ENCODE measurements around the gene PDC. TPM values are rescaled to one million over a fixed set of nuclear protein-coding genes. Genes with fewer than 3 reads are reported as not detected.

Gene PDC
- total RNA-seq, 1 donor from 2014 or later = not detected

DNA sequence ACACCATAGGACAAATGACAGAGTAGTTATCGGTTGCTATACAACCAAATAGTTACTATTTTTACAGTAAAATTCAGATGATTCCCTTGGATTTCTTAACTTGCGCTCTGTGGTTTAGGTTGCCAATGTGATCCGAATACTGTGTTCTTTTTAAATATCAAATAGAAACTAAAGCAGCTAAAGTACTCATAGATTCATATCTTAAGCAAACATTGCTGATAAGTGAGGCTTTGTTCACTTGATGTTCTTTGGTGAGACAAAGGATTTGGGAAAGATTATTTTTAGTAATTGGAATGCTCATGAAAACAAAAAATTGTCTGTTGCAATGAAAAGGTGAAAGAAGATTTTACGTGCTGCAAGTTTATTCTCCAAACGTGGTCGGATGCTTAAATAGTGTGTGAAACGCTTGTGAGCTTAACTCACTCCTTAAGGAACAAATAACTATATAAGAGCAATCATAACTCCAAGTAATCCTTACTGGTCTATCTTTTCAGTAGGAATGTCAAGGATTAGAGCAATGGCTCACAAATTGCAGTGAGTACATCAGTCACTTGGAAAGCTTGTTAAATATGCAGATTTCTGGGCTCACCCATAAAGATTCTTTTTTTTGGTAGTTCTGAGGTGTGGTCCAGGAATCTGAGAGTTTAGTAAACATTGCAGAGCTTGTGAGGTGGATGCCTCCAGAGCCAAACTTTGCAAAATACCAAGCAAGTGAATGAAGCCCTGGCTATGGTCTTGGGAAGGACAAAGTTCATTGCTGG is 31.8 kb upstream of the PDC start:
- DNase-seq (ENCODE audit: low spot score in 2 of 2) = no peak
- H3K4me3 ChIP-seq = no peak overlapping the region
- H3K36me3 ChIP-seq = no peaks in the 10 kb centered on the region
- intact Hi-C loops (cut with DNase I) = no loop called here
- no peaks in the 10 kb centered on the region for H3K9me3 ChIP-seq
- no peak overlapping the region for H3K27ac ChIP-seq
- H3K27me3 ChIP-seq = no peaks in the 10 kb centered on the region
- TF ChIP-seq, protein P1, sequence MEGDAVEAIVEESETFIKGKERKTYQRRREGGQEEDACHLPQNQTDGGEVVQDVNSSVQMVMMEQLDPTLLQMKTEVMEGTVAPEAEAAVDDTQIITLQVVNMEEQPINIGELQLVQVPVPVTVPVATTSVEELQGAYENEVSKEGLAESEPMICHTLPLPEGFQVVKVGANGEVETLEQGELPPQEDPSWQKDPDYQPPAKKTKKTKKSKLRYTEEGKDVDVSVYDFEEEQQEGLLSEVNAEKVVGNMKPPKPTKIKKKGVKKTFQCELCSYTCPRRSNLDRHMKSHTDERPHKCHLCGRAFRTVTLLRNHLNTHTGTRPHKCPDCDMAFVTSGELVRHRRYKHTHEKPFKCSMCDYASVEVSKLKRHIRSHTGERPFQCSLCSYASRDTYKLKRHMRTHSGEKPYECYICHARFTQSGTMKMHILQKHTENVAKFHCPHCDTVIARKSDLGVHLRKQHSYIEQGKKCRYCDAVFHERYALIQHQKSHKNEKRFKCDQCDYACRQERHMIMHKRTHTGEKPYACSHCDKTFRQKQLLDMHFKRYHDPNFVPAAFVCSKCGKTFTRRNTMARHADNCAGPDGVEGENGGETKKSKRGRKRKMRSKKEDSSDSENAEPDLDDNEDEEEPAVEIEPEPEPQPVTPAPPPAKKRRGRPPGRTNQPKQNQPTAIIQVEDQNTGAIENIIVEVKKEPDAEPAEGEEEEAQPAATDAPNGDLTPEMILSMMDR (IDR thresholded peaks at IDR 0.05) = no peak
- no peaks in the 10 kb centered on the region for H3K4me1 ChIP-seq

- H3K36me3 ChIP-seq = no peaks in the 10 kb centered on the region
- DNase-seq (ENCODE audit: low spot score in 2 of 2) = no peak
- H3K27me3 ChIP-seq = no peaks in the 10 kb centered on the region
- no peak overlapping the region for H3K4me3 ChIP-seq
- H3K9me3 ChIP-seq = no peaks in the 10 kb centered on the region
- intact Hi-C loops (cut with DNase I) = no loop called here
- H3K4me1 ChIP-seq = no peaks in the 10 kb centered on the region
- TF ChIP-seq, protein P1 (IDR thresholded peaks at IDR 0.05) = no peak
- H3K27ac ChIP-seq = no peak overlapping the region
Measured at GRCh38 chr1:186491336-186491735, 30.4 kb upstream of the PDC start.

DNA sequence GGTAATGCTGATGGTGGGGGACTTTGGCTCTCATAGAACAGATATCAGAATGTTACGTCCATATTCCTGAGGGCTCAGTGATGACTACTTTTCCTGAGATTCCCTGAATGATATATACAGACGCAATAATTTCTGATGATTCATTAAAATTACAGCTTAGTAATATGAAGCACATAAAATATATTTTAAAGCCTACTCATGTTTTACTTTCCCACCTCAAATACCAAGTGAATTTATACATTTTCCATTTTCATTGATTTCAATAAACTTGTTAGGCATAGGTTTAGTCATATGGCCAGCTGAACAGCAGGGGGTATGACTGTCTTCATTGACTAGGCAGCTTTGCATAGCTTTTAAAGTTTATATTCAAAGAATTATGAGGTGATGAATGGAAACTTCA is 26.2 kb upstream of the PDC start:
- Histone ChIP-seq H3K4me3 (no peak overlapping the region), H3K27ac (no peak overlapping the region), H3K9me3 (no peaks in the 10 kb centered on the region), H3K27me3 (no peaks in the 10 kb centered on the region), H3K4me1 (no peaks in the 10 kb centered on the region), H3K36me3 (no peaks in the 10 kb centered on the region)
- TF ChIP-seq, protein P1 (IDR thresholded peaks at IDR 0.05) = no peak
- DNase-seq (ENCODE audit: low spot score in 2 of 2) = no peak
- intact Hi-C loops (cut with DNase I) = no loop called here

DNA sequence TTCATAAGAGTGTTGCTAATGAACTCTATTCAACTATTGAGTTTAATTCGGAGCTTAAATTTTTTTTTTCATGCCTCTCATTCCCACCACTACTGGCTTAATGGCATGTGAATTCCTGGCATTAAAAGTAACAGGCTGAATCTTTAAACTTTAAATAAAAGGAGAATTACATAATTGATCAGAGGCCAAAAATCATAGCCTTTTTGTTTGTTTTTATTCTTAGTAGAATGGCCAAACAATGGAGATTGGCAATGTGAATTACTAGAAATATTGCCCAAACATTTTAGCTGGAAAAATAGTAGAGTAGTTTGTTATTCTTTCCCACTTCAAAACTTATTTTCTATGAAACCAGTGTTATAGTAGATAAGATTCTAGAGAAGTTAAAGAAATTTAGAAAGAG is 25.1 kb upstream of the PDC start:
- TF ChIP-seq, protein P1 (IDR thresholded peaks at IDR 0.05) = no peak
- Histone ChIP-seq H3K36me3 (no peaks in the 10 kb centered on the region), H3K27me3 (no peaks in the 10 kb centered on the region), H3K4me1 (no peaks in the 10 kb centered on the region), H3K27ac (no peak overlapping the region), H3K4me3 (no peak overlapping the region), H3K9me3 (no peaks in the 10 kb centered on the region)
- intact Hi-C loops (cut with DNase I) = no loop called here
- DNase-seq (ENCODE audit: low spot score in 2 of 2) = no peak

- Histone ChIP-seq H3K27me3 (no peaks in the 10 kb centered on the region), H3K4me3 (no peak overlapping the region), H3K36me3 (no peaks in the 10 kb centered on the region), H3K27ac (no peak overlapping the region), H3K9me3 (no peaks in the 10 kb centered on the region), H3K4me1 (no peaks in the 10 kb centered on the region)
- no peak for DNase-seq (ENCODE audit: low spot score in 2 of 2)
- TF ChIP-seq, protein P1 (IDR thresholded peaks at IDR 0.05) = no peak
- intact Hi-C loops (cut with DNase I) = loop anchor here (5.0 kb wide), 1 partner anchor 504 kb away; no protein-coding TSS in a partner anchor
Measured at GRCh38 chr1:186483561-186483960, 22.6 kb upstream of the PDC start.

Measured in ascending aorta (tissue), 2 donors.